SK-N-MC (cell line): ENCODE results near the gene LNP1.

ENCODE experiments used
- FOXP2 ChIP-seq: optimal IDR thresholded peaks from 2 replicates; pipeline ENCODE3; 2011; ENCODE audit warnings: mild to moderate bottlenecking, moderate library complexity; ENCODE audit not compliant: insufficient read depth; ENCODE audit errors: extremely low read length, control extremely low read depth
- POLR2AphosphoS5 ChIP-seq: IDR thresholded peaks from 2 replicates; pipeline ENCODE4 v1.6.1; 2012; ENCODE audit warnings: mild to moderate bottlenecking, low read depth, low read length, borderline replicate concordance

GRCh38 chr3:100489118-100489517 is 87.8 kb downstream of the LNP1 start:
- TF ChIP-seq POLR2AphosphoS5 (no peak), FOXP2 (no peak)
